Suprapubic skin (tissue), 4 donors: ENCODE data around the gene EFCAB6.

Experiments
- EP300 ChIP-seq: sonication (generic); formaldehyde crosslinking; IDR thresholded peaks from one replicate; pipeline ENCODE4 v1.6.1; 2017; ENCODE audit warnings: antibody characterized with exemption
- POLR2AphosphoS5 ChIP-seq, 3 donors: sonication (generic); formaldehyde crosslinking; IDR thresholded peaks; one replicate each; pipeline ENCODE4 v1.6.1; 2017; ENCODE audit warnings: antibody characterized with exemption in 3 of 3

- TF ChIP-seq POLR2AphosphoS5 (IDR thresholded peaks at IDR 0.05) (no peak), EP300 (no peak)
Observed at GRCh38 chr22:43830931-43831560, 18.9 kb upstream of the EFCAB6 start.
